Hypothalamus (tissue), 51 donors: ENCODE results near the gene CYS1.

Source experiments
- DNase-seq, 51 donors: peaks; one replicate each; lab custom pipeline; 2025; lab: John Stamatoyannopoulos, UW

The CYS1 gene

DNA sequence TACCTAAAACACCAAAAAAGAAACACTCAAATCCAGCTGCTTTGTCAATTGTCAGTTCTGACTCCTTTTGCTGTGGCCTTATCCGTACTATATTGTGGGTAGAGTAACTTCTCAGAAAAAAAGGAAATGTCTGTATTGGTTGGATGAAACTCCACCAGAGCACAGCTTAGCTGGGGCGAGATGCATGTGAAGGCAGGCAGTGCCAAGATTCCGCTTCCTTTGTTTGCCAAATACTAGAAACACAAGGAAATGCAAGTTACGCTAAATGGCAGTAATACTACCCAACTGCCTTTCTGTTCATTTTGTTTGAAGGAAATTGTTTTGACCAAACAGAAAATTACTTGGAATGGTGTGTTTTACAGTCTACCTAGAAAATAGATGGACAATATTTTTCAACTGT lies 26.9 kb downstream of the CYS1 start:
- DNase-seq: no peak

DNA sequence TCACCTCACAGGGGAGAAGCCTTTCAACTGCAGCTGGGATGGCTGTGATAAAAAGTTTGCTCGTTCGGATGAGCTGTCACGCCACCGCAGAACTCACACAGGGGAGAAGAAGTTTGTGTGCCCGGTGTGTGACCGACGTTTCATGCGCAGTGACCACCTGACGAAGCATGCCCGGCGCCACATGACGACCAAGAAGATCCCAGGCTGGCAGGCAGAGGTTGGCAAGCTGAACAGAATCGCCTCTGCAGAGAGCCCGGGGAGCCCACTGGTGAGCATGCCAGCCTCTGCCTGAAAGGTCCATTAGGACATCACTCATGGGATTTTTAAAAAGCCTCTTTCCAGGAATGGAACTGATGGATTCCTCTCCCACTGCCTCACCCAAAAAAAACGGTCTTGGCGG lies 28.0 kb downstream of the CYS1 start:
- no peak for DNase-seq

DNA sequence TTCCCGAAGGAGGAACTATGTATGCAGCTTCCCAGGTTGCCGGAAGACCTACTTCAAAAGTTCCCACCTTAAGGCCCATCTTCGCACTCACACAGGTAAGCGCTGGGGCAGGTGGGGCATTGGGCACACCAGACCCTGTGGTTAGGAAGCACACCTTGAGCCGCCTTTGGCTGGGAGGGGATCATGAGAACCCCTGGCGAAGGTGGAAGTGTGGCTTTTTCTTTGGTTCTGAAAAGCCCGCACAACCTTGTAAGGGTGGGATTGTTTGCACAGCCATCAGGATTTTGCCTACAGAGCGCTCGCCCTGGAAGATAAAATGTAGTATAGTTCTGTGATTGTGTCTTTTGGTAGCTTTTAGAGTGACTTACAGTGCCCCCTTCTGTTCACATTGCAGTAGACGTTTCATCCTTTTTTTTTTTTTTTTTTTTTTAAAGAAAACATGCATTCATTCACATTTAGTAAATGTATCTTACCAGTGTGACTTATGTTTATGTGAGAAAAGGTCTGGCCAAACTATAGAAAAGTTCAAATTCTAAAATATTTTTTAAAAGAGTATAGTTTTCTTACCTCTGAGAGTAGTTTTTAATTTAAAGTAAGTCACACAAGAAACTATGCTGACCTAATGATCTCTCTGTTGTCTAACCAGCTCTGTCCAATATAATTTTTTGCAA lies 31.6 kb downstream of the CYS1 start:
- DNase-seq: peak in 2 of 51 donors; percentile 11 to 40

DNA sequence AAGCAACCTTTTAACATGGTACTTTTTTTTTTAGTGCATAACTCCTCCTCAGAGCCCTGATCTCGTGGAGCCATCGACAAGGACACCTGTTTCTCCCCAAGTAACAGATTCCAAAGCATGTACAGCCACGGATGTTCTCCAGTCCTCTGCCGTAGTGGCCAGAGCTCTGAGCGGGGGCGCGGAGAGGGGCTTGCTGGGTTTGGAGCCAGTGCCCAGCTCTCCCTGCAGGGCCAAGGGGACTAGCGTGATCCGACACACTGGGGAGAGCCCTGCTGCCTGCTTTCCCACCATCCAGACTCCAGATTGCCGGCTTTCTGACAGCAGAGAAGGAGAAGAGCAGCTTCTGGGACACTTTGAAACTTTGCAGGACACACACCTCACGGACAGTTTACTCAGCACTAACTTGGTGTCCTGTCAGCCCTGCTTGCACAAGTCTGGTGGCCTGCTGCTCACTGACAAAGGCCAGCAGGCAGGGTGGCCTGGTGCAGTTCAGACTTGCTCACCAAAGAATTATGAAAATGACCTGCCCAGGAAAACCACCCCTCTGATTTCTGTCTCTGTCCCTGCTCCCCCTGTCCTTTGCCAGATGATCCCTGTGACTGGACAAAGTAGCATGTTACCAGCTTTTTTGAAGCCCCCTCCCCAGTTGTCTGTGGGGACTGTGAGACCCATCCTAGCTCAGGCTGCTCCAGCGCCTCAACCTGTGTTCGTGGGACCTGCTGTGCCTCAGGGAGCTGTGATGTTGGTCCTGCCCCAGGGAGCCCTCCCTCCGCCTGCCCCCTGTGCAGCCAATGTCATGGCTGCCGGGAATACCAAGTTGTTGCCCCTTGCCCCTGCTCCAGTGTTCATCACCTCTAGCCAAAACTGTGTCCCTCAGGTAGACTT lies 32.4 kb downstream of the CYS1 start:
- no peak for DNase-seq

DNA sequence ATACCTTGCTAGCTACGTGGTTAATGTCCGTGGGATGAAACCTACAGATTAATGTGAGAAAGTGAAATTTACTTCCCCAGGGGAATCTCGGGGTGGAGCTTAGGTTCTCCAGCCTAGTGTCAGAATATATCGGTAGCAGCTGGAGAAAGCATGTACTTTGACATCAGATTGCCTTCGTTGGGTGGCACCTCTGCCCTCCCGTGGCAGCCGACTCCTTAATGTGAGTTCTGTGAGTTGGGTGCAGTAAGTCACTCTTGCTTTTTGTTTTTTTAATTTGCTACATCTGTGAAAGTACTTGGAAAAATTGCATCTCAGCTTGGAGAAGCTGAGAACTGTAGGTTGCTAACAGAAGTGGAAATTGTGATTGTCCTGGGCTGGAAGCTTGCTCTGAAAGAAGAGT lies 33.3 kb downstream of the CYS1 start:
- no peak for DNase-seq

DNA sequence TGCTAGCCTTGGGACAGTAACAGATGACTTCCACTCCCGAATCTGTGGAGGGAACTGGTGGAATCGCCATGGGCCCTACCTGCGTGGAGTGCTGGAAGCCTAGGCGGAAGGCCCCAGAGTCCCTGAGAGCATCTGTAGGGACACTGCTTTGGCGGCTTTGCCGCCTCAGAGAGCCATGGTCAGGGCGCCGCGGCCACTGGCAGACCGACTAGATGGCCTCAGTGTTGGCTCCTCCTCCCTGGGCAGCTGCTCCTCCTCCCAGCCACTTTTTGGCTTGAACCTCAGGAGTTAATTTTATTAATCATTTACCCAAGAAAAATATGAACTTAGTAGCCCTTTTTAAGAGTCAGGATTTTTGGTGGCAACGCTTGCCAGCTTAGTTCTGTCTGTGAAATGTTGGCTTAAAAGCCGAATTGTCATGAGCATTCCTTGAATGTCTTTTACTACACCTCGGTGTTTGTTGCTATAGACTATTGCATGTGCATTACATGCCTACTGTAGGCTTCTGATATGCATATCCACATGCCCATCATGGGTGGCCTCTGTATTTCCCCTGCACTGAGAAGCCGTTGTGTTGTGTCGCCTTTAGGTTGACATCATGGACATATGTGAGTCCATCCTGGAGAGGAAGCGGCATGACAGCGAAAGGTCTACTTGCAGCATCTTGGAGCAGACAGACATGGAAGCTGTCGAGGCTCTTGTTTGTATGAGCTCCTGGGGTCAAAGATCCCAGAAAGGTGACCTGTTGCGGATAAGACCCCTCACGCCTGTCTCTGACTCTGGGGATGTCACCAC lies 34.5 kb downstream of the CYS1 start:
- no peak for DNase-seq

DNA sequence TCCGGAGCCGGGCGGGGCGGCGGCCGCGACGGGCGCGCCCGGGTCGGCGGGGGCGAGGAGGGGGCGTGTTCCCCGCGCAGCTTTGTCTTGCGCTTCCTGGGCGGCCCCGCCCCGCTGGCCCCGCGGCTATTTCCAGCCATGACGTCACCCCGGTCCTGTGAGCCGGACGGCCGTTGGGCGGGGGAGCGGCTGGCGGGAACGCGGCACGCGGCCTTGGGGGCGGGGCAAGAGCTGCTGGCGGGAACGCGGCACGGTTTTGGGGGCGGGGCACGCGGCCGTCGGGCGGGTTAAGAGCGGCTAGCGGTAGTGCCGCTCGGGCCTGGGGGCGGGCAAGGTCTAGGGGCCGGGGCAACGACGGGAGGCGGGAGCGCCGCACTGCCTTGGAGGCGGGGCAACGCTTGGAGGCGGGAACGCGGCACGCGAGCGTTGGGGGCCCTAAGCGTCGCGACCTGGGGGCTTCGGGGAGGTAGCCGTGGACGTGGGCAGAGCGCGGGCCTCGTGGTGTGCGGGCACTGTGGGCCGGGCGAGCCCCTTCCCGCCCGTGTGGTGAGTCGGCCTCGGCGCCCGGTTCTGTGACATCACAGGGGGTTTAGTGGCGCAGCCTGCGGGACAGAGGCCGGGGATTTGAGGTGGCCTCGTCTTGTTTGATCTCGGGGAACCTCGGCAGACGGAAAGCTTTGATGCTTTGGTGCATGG lies 36.2 kb downstream of the CYS1 start:
- DNase-seq: peak in 50 of 51 donors; percentile 24 to 93 (median 72)

DNA sequence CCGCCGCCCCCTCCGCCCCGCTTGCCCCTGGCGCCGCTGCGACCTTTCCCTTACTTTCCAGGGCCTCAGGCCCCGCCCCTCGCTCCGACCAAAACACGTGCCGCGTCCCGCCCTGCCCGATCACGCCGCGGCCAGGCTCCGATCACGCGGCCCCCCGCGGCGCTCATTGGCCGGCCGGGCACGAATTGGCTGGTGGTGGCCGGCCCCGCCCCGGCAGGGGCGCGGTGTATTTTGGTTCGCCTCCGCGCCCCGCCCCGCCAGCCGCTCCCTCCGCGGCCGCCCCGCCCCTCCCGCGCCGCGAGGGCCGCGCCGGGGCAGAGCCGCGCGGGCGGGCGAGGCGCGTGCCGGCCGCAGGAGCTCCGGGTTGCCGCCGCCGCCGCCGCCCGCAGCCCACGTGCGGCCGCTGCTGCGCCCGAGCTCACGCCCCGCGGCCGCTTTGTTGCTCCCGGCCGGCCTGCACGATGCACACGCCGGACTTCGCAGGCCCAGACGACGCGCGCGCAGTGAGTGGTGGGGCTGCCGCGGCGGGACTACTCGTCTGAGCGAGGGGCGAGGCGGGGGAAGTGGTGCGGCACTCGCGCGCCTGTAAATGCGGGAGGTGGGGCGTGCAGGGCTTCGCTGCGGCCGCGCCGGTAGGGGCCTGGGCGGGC lies 36.8 kb downstream of the CYS1 start, which contains the start of gene KLF11:
TSS of gene KLF11 (plus strand) at position 295 of the 650 bp plus-strand sequence. CDS start at position 462, 167 bp downstream.
- DNase-seq: peak in 49 of 51 donors; percentile 17 to 86 (median 57)

DNA sequence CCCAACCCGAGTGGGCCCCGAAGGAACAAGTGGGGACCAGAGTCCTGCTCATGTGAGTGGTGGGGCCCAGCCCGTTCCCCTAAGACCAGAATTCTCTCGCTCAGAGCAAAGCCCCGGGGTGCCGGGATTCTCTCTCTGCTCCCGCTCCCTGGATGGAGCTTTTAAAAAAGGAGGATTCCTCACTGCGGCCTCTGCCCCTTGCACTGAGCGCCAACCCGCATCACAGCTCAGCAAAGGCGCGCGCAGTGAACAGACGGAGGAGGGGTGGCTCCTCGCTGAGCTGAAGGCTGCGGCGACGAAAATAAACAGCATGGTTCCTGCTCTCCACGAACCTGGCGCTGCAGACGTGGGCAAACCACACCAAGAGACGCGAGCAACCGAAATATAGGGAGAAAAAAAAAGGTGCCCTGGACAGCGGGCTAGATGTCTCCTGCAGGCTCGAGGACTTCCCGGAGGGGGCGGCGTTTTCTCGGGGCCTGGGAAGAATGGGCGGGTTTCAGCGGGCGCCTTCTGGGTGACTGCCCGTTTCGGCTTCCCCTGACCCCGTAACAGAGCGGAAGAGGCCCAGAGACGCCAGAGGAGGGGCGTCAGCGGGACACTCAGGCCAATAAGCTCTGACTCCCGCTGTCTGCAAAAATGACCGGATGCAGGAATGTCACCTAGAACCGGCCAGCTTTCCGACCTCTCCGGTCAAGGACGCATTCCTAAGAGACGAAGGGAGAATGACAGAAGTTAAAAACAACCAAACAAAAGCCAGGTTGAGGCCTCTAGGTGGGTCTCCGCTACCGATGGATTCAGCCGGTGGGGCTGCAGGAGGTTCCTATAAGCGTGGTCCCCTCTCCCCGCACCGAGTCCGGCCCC lies 37.7 kb downstream of the CYS1 start:
- peak in 30 of 51 donors; percentile 13 to 65 (median 32) for DNase-seq

DNA sequence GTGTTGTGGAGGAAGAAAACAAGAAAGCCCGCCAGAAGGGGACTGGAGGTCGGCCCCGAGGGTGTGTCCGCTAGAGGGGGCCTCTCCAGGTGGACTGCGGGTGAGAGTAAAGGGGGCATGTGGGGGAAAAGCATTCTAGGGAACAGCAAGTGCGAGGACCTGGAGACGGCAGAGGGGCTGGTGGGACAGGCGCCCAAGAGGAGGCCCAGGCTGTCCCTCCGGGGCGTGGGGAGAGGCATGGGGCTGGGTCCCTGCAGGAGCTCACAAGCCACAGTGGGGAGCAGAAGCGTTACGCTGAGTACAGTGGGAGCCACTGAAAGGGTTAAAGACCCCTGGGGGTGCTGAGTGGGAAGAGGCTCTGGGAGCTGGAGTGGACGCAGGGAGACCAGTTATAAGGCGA lies 38.5 kb downstream of the CYS1 start:
- no peak for DNase-seq

DNA sequence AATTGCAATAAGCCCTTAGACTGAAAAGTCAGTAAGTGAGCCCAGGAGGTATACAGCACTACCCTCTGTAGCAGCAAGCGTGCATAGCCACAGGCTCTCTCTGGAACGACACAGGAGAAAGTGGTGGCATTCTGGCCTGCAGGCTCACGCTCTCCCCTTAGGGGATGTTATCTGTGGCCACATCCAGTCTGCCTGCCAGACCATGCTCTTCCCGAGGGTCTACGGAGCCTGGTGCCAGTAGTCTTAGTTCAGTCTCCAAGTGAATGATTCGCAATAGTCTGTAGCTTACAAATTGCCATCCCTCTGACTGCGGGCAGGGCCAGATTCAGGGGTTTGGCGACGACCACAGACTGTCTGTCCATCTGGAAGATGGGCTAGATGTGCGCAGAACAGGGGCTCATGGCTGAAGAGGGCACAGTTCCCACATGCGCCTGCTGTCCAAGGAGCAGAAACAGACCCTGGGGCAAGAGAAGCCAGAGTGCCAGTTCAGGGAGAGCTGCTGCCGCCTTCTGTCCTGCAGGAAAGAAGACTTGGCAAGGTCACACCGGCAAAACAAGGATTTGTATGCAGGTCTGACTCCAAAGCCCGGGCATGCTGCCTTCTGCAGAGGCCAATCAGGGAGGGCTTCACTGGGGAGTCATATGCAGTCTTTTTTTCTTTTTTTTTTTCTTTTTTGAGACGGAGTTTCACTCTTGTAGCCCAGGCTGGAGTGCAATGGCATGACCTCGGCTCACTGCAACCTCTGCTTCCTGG lies 40.4 kb downstream of the CYS1 start:
- DNase-seq: peak in 36 of 51 donors; percentile 20 to 86 (median 56)

DNA sequence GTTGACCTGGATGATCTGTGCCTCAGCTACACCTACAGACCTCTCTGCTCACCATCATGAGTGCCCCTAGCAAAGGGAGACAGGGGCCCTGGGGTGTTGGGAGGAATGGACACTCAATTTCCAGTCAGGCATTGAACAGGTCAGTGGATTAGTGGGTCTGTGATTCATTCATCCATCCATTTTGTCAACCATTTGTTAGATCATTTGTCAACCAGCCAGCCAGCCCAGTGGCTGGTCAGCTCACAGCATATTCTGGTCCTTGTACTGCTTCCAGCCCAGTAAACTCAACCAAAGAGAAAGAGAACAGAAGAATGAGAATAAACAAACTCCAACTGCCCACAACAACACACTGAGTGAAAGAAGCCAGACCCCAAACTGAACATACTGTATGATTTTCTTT lies 41.5 kb downstream of the CYS1 start:
- peak in 2 of 51 donors; percentile 12 to 15 for DNase-seq

DNA sequence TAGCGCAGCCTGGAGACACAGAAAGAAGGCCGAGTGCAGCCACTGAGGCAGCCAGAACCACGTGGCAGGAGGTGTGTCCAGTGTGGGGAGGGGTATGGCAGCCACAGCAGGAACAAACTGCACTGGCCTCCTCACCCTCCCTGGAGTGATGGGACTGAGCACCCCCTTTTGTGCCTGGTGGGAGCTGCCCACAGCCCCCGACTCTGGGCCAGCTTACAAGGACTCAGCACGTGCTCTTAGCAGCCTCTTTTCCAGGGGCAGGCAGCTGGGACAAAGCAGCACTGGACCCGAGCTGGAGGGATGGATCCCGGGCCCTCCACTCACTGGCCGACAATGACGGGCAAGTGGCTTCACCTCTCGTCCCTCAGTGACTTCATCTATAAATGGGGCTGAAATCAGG lies 42.1 kb downstream of the CYS1 start:
- no peak for DNase-seq

DNA sequence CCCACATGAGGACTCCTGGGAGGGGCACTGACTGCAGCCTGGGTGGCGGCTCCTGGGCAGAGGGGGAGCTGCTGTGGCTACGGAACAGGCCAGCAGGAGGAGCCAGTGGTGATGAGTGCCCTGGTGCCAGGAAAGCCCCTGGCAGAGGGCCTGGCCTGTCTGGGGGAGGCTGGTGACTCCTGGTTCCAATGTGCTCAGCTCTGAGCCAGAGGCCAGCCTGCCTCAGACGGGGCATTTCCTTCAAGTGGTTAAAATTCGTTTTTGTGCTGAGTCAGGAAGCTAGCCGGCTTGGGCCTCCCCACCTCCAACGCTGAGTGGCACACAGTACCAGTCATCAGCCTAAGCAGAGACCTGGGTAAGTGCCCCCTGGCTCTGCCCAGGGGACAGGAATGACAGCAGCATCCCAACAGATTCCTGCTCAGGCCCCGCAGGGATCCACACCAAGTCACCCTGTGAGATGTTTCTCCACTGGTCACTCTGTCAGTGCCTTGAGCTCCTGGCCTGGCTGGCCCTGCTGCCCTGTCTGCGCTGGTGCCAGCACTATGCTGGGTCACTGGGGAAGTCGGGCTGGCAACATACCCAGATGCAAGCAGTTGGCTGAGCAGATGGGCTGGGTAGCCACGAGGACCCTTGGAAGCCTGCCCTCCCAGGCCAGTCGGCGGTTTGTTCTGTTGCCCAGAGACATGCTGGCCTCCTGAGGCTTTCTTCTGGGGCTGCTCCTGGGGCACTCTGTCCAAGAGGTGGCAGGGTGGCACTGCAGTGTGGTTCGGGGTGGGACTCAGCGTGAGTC lies 43.9 kb downstream of the CYS1 start:
- peak in 50 of 51 donors; percentile 46 to 94 (median 82) for DNase-seq

DNA sequence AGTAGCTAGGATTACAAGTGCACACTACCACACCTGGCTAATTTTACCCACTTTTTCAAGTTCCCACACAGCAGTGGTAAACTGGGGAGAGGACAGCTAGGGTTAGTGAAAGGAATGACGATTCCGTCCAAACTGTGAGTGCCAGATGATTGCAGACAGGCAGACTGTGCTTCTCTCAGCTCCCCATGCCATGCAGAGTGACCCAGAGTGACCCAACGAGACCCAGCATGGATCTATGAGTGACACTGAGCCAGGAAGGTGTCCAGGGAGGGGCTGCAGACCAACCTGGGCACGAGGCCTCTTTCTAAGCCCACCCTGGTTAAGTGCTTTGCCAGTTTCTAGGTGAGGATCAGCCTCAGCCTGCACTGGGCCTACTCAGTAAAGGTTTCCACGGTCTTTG lies 44.6 kb downstream of the CYS1 start:
- no peak for DNase-seq

DNA sequence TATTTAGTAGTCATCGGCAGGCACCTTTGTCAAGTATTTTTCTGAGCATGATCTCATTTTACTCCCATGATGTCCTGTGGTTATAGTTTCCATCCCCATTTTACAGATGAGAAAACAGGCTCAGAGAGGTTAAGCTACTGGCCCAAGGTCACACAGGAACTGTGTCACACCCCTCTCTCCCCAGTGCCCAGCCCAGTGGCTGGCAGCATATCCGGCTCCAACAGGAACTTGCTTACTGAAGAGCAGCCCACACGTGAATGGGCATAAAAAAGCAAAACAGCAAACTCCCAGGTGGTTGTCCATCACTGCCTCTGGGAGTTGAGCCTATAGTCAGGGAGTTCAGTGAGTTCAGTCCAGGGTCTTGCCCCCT lies 45.2 kb downstream of the CYS1 start:
- no peak for DNase-seq

DNA sequence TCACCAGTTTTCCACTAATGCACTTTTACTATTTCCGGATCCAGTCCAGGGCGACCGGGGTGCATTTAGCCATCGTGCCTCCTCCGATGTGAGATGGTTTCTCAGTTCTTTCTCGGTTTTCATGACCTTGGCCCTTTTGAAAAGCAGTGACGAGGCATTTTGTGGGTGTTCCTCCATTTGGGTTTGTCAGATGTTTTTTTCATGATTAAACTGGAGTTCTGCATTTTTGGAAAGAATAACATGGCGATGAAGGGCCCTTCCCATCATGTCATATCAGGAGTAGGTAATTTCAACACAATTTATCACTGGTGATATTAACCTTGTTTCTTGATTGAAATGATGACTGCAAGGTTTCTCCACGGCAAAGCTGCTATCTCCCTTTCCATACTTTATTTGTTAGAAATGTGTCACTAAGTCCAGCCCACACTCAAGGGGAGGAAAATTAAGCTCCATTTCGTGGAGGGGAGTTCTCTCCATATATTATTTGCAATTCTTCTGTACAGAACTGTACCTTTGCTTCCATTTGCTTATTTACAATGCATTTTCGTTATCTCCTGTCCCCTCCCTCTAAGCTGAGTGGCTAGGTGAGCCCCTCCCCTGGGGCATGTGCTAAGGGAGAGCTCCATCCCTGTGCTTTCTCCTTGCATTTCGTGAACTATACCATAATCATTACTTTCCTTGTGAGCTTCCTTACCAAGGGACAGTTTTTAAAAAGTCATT lies 45.7 kb downstream of the CYS1 start:
- DNase-seq: no peak
